Activated CD4-positive, CD25-positive, alpha-beta regulatory T cell treated with anti-CD3 and anti-CD28 coated beads, Interleukin-2, amount 50 U/mL, for 72 hours (primary cell): ENCODE data around the gene ANKRD44.

Experiments used
- DNase-seq: peaks from one replicate; pipeline ENCODE4 v3.0.0; 2021

Gene ANKRD44

DNA sequence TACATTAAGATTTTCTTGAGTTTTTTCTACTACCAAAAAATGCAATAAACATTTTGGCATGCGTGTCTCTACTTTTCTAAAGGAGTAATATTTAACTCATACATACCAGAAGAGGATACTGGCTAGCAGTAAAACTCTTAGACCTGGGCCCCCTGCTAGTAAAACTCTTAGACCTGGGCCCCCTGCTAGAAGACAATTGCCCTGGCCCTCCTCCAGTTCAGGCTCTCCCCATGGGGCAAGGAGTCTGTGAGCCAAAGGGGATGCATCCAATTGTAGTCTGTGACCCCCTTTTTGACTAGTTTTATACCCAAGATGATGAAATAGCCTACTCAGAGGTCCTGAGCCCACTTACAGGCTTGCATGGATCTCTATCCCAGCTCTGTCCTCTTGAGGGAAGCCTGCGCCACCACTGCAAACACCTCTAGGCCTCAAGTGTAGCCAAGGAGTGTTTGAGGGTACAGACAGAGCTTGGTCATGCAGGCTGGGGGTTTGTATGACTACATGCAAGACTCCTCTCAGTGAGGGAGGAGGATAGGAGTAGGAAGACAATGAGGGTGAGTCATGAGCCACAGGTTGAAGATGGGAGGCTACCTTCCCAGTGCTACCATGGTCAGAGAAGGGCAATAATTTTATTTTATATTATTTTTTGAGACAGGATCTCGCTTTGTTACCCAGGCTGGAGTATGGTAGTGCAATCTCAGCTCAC, 338.9 kb downstream of the ANKRD44 start:
- no peak for DNase-seq

DNA sequence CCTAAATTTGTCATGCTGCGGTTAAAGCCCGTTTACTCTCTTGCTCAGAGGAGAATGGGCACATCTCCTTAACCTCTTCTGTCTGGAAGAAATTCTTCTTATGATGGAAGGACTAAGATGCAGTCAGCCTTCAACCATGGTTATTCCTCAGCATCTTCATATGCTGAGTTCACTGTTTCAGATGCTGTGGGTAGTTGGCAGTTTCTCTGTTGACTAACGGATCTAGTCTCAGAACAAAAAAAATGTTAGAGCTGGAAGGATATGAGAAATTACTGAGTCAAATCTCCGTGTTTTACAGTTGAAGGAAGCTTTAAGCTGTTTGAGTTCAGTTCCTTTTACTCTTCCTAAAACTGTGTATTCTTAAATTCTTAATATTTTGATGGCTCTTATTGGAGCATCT, 340.5 kb downstream of the ANKRD44 start:
- DNase-seq: no peak

DNA sequence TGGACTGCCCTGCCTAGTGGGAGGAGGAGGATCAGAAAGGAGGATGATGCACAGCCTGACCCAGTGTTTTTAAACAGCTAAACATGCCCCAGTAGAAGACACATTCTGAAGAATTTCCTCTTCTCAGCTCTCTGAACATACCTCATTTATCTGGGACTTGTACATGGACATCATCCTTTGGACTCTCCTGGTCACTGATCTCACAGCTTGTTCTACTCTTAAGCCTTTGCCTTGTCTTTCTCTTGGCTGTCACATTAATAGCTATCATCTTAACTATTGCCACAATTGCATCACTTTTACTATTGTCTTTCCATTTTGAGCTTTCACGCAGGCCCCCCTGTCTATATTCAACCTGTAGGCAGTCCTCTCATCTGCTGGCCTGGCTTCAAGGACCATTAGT, 342.1 kb downstream of the ANKRD44 start:
- no peak for DNase-seq

DNA sequence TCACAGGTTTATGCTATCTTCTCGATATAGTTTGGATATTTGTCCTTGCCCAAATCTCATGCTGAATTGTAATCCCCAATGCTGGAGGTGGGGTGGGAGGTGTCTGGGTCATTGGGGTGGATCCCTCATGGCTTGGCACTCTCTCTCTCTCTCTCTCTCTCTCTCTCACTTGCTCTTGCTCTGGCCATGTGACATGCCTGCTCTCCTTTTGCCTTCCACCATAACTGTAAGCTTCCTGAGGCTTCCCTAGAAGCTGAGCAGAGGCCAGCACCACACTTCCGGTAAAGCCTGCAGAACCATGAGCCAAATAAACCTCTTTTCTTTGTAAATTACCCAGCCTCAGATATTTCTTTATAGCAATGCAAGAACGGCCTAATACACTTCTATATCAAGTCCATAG, 342.8 kb downstream of the ANKRD44 start:
- no peak for DNase-seq

DNA sequence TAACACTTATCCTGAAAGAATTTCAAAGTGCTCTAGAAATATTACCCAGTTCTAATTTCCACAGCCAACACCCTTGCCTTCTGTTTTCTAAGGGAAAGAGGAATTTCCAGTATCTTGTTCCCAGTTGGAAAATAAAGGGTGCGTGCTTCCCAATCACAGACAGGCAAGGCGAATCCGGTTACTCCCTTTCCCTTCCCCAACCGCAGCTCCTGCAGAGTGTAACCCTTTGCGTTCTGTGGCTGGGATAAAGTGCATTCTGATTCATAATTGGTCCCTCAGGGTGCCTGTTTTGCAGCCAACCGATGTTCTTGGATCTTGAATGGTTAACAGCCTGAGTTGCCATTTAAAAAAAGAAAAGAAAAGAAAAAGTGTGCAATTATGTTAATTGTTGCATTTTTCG, 343.5 kb downstream of the ANKRD44 start:
- DNase-seq: no peak

DNA sequence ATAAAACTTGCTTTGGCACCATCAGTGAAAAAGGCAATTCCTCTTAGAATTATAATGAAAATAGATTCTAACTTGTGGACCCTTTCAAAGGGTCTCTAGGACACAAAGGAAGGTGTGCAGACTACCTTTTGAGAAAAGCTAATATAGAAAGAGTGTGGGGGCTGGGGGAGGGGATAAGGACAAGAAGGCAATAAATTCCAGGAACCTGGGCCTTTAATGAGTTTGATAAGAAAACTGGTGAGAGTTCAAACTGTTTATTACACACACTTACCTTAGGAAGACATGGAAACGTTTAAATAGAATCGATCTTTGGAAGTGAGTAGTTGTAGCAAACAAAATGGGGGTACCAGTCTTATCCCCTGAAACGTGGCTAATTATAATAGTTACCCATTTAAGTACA, 344.5 kb downstream of the ANKRD44 start:
- DNase-seq: no peak

DNA sequence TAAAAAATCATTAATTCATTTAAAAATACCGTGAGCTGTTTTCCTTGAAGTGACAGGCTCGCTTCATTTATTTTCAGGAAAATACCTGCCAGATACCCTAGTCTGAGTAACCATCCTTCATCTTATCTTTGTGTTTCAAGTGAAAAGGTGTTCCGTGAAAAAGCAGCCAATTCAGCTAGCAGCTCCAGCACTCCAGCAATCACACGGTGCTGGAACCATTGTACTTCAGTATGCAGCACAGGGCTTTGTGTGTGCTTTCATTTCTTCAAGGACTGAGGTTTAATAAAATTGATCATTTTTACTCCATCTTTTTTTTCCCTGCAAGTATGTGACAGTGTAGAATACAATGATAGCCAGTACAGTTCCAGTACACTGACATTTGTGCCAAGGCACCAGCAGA, 344.9 kb downstream of the ANKRD44 start:
- no peak for DNase-seq

DNA sequence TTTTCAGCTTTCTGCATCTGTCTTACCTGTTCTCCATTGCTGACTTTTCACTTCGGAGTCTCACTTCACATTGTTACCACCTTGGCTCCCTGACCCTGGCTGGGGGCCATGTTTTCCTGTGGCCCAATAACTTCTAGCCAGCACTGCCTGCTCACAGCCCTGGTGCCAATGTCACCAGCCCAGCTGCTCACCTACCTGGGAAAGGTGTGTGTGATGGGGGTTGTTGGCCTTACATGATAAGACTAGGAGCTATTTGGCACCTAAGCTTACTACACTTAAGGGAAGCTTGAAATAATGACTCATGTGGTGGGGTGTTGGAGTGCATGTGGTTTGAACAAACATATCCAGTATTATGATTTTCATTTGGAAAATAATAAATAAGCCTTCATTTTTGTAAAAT, 346.6 kb downstream of the ANKRD44 start:
- DNase-seq: no peak

DNA sequence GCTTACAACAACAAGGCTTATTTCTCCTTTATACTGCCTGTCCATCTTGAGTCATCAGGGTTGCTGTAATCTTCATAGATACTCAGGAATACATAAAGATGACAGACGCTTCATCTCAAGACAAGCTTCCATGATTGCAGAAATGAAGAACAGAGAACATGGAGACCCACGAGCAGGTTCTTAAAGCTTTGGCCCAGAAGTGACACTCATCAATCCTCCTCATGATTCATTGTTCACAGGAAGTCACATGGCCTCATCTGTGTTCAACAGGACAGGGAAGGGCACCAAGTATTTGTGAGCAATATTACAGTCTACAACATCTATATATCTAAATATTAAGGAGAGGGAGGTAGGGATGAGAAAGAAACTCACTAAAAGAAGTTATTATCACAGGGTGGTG, 347.5 kb downstream of the ANKRD44 start:
- DNase-seq: no peak

DNA sequence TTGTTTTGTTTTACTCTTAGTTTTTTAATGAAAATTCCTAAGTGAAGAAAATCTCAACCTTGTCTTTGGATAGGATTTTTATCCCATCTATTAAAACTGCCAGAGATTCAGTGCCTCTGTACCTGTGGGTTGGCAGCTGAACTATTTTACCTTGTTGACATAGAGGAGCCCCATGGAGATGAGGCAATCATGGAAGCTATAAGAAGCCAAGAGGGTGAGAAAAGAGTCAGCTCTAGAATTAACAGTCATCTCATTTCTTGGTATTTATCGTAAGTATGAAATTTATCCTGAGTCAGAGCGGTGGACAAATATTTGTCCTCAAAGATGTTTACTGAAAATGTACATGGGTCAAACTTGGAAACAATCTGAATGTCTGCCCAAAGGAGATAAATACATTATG, 348.3 kb downstream of the ANKRD44 start:
- DNase-seq: no peak

DNA sequence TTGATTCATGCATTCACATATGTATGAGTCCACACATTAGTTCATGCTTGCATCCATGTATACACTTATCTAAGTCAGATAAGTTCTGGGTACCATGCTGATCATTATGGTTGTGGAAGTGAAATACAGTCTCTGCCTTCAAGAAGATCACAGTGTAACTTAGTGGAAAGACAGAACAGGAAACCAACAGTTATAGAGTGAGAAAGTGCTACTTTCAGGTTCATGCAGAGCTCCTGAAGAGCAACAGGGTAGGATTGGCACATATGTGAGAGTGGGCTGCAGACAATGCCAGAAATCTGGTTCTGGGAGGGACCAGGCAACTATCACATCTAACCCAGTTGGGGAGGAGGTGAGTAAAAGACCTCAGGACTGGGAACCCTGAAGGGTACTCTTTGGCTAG, 348.7 kb downstream of the ANKRD44 start:
- DNase-seq: no peak

DNA sequence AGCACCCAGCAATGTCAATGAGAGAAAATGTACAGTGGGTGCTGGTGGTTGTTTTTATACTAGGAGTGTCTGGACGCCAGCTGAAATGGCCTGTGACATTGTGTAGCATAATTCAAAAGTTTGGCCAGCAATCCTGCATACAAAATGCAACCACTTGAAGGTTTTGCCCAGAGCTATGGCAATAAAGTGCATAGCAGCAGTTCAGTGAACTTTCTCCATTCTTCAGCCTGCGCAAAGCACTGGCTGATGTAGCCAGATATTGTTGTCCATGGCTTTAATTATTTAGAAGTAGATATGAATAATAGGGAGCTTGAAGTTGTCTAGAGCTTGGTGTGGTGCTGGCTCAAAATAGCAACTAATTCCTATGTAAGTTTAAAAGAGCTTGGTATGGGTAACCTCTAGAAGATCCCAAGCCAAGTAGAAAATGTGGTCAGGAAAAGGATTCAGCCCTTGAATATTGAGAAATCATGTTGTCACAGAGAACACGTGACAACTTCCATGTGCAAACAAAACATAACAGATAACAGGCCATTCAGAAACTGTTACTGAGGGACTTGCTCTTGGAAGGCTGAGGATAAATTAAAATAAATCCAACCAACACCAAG, 350.7 kb downstream of the ANKRD44 start:
- no peak for DNase-seq

DNA sequence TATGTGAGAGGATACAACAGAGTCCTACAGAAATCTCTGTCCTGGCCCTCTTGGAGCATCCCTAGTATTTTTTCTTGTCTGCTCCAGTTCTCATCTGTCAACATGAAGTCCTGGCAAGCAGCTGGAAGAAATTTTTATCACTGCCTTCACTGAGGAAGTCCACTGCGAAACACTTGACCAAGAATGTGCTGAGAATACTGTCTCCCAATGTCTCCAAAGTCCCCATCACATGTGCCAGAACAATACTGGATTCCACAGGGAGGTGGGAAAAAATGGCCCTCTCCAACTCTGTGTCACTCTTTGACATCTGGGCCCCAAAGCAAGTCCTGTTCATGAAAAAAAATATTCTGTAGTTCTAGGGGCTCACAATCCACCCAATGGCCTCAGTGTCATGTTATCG, 351.3 kb downstream of the ANKRD44 start:
- DNase-seq: no peak

DNA sequence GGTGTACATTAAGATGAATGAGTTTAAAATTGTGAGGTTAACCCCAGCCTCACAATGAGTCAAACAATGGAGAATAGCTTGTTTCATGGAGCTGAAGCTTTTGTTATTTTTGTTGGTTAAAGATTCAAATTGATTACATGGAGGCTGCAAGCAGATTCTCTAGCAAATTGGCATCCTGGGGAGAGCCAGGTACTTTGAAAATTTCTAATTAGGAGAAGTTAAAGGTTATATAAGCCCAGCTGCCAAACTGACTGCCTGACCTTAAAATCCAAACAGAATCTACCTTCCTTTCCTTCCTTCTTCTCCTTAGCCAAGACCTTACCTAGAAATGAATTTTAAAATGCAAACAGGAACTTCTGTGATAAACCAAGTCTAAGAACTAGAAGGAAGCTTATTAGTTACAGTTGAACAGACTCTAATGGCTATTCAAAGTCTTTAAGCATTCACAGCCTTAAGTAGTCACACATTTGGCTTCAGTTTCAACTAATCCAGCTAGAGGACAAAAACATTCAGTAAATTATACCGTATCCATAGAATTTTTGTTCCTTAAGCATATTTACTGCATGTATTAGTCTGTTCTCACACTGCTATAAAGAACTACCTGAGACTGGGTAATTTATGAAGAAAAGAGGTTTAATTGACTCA, 352.6 kb downstream of the ANKRD44 start:
- no peak for DNase-seq

DNA sequence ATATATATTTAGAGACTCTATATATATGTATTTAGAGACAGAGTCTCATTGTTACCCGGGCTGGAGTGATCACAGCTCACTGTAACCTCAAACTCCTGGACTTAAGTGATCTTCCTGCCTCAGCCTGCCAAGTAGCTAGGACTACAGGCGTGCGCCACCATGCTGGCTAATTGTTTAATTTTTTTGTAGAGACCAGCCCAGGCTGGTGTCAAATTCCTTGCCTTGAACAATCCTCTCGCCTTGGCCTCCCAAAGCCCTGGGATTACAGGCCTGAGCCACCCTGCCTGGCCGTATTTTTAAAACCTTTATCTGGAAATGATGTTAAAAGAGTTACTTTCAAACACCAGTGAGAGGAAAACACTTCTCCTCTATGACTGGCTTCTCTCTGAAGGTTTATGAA, 353.1 kb downstream of the ANKRD44 start:
- DNase-seq: no peak

DNA sequence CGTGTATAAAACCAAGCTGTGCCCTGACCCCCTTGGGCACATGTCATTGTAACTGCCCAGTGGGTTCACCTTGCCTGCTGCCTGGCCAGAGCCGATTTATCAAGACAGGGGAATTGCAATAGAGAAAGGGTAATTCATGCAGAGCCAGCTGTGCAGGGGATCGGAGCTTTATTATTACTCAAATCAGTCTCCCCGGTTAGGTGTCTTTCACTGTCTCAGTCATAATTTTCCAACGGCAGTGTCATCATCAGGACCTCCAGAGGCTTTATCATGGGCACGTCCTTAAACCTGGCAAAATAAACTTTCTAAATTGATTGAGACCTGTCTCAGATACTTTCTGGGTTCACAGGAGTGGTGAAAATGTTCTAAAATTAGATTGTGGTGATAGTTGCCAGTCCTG, 354.5 kb downstream of the ANKRD44 start:
- DNase-seq: no peak

DNA sequence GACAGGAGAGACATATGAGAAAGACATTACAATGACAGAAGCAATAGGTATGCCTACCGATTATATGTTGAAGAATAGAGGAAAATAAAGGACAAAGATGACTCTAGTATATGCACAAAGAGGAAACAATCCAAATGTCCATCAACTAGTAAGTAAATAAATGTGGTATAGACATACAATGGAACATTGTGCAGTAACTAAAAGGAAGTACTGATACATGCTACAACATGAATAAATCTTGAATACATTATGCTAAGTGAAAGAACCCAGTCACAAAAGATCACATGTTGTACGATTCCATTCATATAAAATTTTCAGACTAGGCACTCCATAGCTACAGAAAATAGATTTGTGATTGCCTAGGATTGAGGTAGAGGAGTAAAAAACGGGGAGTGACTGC, 355.5 kb downstream of the ANKRD44 start:
- DNase-seq: no peak

DNA sequence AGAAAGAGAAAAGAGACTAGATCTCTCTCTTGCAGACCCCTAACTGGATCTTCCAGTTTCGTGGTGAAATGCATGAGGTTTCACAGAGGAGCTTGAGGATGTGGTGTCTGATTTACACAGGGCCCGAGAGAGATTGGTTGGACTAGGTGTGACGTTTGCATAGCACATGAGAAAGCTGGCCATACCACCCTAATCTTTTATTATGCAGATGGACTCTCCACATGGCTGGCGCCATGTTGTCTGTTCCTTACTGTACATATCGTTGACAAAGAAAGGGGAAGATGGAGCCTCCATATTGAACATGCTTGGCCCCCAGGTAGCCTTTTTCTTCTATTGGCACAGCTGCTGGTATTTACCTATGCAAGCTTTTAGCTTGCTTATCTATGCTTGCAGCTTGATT, 356.6 kb downstream of the ANKRD44 start:
- DNase-seq: no peak

DNA sequence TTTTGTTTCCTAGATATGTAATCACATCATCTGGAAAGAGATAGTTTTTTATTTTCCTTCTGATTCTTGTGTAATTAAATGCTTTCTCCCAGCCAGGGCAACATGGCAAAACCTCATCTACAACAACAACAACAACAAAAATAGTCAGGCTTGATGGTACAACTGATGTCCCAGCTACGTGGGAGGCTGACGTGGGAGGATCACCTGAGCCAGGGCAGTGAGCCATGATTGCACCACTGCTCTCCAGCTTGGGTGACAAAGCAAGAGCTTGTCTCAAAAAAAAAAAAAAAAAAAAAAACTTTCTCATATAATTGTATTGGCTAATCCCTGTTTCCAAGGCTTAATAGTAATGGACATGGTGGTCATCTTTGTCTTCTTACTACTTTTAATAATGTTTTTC, 357.6 kb downstream of the ANKRD44 start:
- DNase-seq: no peak

DNA sequence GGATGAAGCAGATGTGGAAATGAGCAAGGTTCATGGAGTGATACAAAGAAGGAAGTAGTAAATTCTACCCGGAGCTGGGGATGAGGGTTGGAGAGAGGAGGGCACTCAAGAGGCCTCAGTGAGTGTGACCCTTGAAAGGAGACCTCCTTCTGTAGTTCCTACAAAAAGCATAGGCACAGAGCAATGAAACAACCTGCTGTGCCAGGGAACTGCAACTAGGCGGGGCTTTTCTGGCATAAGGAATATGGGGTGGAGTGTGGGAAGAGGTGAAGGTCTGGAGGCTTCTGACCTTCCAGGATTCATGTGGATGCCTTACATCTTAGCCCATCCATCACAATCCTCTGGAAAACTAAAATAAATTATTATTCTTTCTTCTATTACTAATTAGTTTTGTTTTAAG, 358.6 kb downstream of the ANKRD44 start:
- no peak for DNase-seq

DNA sequence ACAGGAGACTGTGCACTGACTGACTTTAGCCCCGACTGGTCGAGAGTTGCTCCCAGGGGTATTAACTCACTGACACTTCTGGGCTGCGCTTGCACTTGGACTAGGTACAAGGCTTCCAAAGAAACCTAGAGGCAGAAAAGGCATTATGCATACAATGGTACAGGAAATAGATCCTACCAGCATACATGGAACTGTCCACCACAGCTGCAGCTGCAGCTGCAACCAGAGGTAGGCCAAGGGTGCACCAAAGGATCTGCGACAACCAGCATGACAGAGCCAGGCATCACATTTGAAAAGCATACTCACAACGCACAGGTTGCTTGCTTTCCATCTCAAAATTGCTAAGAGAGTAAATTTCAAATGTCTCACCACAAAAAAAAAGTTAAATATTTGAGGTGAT, 361.5 kb downstream of the ANKRD44 start:
- DNase-seq: no peak

DNA sequence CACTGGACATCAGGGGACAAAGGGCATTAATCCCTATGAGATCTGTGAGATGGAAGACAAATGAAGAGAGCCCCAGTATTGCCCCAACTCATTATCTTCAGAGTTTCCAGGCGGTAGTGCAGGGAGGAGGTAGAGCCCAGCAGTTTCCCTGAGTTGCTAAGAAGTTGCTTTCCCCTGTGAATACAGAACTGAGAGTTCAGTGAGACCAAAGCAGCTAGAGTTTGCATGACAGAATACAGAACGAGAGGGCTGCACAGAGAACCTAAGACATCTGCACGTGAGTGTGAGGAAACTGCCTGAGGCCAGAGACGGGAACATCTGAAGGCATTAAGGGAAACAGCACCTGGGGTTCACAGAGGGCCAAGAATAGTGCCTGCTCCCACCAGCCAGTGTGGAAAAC, 366.0 kb downstream of the ANKRD44 start:
- no peak for DNase-seq

DNA sequence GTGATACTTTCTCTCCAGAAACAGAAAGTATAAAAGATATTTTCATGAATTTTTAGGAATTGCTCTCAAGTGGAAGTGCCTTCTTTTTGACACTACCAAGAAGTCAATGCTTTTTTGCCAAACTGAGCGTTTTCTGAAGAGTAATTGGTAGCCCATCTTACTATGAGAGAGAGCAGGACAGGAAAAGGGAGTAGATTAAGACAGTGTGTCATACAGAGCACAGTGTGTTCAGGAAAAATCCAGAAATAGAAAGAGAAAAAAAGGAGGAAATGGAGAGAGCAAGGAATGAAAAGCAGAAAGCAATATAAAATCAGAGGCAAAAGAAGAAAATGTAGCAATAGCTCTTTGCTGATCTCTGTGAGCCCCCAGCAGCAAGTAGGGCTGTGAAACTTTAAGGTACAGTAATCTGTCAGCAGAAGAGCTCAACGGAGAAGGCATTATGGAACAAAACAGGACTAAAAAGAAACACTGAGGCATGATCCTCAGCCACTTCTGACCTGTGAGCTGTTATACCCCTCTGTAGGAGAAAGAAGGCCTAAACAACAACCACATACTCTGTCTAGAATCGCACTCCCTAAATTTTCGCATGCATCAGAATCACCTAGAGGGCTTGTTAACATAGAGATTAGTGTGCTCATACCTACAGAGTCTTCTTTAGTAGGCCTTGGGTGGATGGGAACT, 369.0 kb downstream of the ANKRD44 start:
- no peak for DNase-seq

DNA sequence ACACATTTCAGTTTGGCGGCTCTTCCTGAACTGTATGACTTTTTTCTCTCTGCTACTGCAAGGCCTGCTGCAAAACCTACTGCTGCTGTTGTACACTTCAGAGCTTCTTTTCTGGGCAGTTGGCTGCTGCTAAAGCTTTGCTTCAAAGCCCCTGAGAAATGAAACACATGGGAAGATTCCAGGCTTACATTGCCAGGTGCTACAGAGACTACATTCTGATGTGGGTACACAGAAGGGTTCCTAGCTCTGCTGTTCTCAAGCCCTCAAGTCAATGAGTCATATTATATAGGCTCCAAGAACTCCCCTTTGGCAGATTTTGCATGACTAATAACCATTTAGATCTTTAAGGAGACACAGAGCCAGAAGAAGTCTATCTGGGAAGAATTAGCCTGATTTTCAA, 371.2 kb downstream of the ANKRD44 start:
- DNase-seq: no peak
